ENCODE data around the gene LRCH4.
"Not testable (repeated sequence)": the region's sequence is repeated elsewhere in the genome, so short reads cannot be mapped to it uniquely, and the experiment has no call there.

Gene LRCH4

GRCh38 chr7:100544967-100545359, 41.0 kb downstream of the LRCH4 start:
- DNase-seq (ENCODE audit: low spot score): no peak

GRCh38 chr7:100544386-100544785, 41.5 kb downstream of the LRCH4 start:
- no peak for DNase-seq (ENCODE audit: low spot score)

- DNase-seq (ENCODE audit: low spot score): no peak
These were observed 42.3 kb downstream of the LRCH4 start for GRCh38 chr7:100543586-100543985.

- not testable (repeated sequence) for DNase-seq (ENCODE audit: low spot score)
These were observed 44.6 kb downstream of the LRCH4 start for GRCh38 chr7:100541309-100541708.

- DNase-seq (ENCODE audit: low spot score): no peak
These were observed 45.7 kb downstream of the LRCH4 start for GRCh38 chr7:100540073-100540723.

- DNase-seq (ENCODE audit: low spot score): no peak
These were observed 46.4 kb downstream of the LRCH4 start for GRCh38 chr7:100539436-100540006.

GRCh38 chr7:100538654-100539435, 47.1 kb downstream of the LRCH4 start, which contains the start of gene AGFG2:
Gene AGFG2 (plus strand): TSS chr7:100539203. CDS start chr7:100539347, 144 bp downstream.
- DNase-seq (ENCODE audit: low spot score): peak; percentile 100

GRCh38 chr7:100538348-100538653, 47.6 kb downstream of the LRCH4 start:
- DNase-seq (ENCODE audit: low spot score): no peak

GRCh38 chr7:100536695-100537094, 49.2 kb downstream of the LRCH4 start:
- DNase-seq (ENCODE audit: low spot score): not testable (repeated sequence)

- not testable (repeated sequence) for DNase-seq (ENCODE audit: low spot score)
These were observed 49.9 kb downstream of the LRCH4 start for GRCh38 chr7:100535982-100536381.

- DNase-seq (ENCODE audit: low spot score): no peak
These were observed 53.5 kb downstream of the LRCH4 start for GRCh38 chr7:100532165-100533022.

- DNase-seq (ENCODE audit: low spot score): not testable (repeated sequence)
These were observed 57.6 kb downstream of the LRCH4 start for GRCh38 chr7:100528108-100528866.
